ENCODE measurements around the gene RCAN2. TPM values are rescaled to one million over a fixed set of nuclear protein-coding genes. Genes with fewer than 3 reads are reported as not detected.

The RCAN2 gene
- total and polyA plus RNA-seq, 2 experiments from 2014 or later: 6.0 to 9.3 TPM

GRCh38 chr6:46473881-46474280, 17.4 kb downstream of the RCAN2 start:
- TF ChIP-seq EZH2 (IDR thresholded peaks at IDR 0.05; ENCODE audit: low read depth, unreplicated experiment): no peak
- TF ChIP-seq POLR2AphosphoS5 (IDR thresholded peaks at IDR 0.05; ENCODE audit: low read depth): no peak
- no peak for TF ChIP-seq EZH2phosphoT487 (IDR thresholded peaks at IDR 0.05; ENCODE audit: unreplicated experiment)
- no peak for TF ChIP-seq CREB1 (CRISPR knock-in tag; IDR thresholded peaks at IDR 0.05; ENCODE audit: low read depth)
- TF ChIP-seq, protein P1, sequence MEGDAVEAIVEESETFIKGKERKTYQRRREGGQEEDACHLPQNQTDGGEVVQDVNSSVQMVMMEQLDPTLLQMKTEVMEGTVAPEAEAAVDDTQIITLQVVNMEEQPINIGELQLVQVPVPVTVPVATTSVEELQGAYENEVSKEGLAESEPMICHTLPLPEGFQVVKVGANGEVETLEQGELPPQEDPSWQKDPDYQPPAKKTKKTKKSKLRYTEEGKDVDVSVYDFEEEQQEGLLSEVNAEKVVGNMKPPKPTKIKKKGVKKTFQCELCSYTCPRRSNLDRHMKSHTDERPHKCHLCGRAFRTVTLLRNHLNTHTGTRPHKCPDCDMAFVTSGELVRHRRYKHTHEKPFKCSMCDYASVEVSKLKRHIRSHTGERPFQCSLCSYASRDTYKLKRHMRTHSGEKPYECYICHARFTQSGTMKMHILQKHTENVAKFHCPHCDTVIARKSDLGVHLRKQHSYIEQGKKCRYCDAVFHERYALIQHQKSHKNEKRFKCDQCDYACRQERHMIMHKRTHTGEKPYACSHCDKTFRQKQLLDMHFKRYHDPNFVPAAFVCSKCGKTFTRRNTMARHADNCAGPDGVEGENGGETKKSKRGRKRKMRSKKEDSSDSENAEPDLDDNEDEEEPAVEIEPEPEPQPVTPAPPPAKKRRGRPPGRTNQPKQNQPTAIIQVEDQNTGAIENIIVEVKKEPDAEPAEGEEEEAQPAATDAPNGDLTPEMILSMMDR (conservative IDR thresholded peaks at IDR 0.05; ENCODE audit: low read depth in 2 of 2): no peak
- Mint-ChIP-seq H3K9me3 (peaks cover 9% of the 10 kb centered on the region), H3K27ac (no peak overlapping the region; the same call in 1 of the 2 replicates), H3K4me3 (no peak overlapping the region), H3K27me3 (ENCODE audit: insufficient read depth, low read depth, poor library complexity) (peaks cover 3% of the 10 kb centered on the region), H3K36me3 (ENCODE audit: low read depth) (peaks cover 6% of the 10 kb centered on the region; the same call in 1 of the 3 replicates), H3K4me1 (peaks cover 19% of the 10 kb centered on the region)
- H4K20me1 ChIP-seq (replicated peaks; ENCODE audit: insufficient read depth): no peaks in the 10 kb centered on the region
- H3K4me3 ChIP-seq: no peak overlapping the region
- H3K79me2 ChIP-seq (replicated peaks; ENCODE audit: insufficient read depth): no peaks in the 10 kb centered on the region
- no peak for ATAC-seq
- H3K36me3 ChIP-seq (ENCODE audit: insufficient read depth): no peaks in the 10 kb centered on the region
- H2AFZ ChIP-seq: no peak overlapping the region
- no peaks in the 10 kb centered on the region for H3F3A ChIP-seq (replicated peaks; ENCODE audit: low read depth)
- no peak overlapping the region for H3K4me2 ChIP-seq
- no peak overlapping the region for H3K27ac ChIP-seq (ENCODE audit: low read depth)
- no peaks in the 10 kb centered on the region for H3K27me3 ChIP-seq (ENCODE audit: insufficient read depth)
- H3K9me2 ChIP-seq (ENCODE audit: insufficient read depth): peaks cover 17% of the 10 kb centered on the region
- peaks cover 5% of the 10 kb centered on the region; the same call in 1 of the 2 replicates for H3K4me1 ChIP-seq (ENCODE audit: insufficient read depth)
- DNase-seq (ENCODE audit: low spot score): no peak

GRCh38 chr6:46472243-46472642, 19.0 kb downstream of the RCAN2 start:
- Histone ChIP-seq H3K9me2 (ENCODE audit: insufficient read depth) (peaks cover 17% of the 10 kb centered on the region), H3K36me3 (ENCODE audit: insufficient read depth) (no peaks in the 10 kb centered on the region), H3K4me2 (no peak overlapping the region), H3K27me3 (ENCODE audit: insufficient read depth) (no peaks in the 10 kb centered on the region), H3F3A (replicated peaks; ENCODE audit: low read depth) (no peaks in the 10 kb centered on the region), H3K79me2 (replicated peaks; ENCODE audit: insufficient read depth) (no peaks in the 10 kb centered on the region), H3K27ac (ENCODE audit: low read depth) (no peak overlapping the region), H2AFZ (no peak overlapping the region), H3K4me1 (ENCODE audit: insufficient read depth) (peaks cover 12% of the 10 kb centered on the region; the same call in 1 of the 2 replicates), H3K4me3 (no peak overlapping the region), H4K20me1 (replicated peaks; ENCODE audit: insufficient read depth) (no peaks in the 10 kb centered on the region)
- peaks cover 3% of the 10 kb centered on the region for H3K27me3 Mint-ChIP-seq (ENCODE audit: insufficient read depth, low read depth, poor library complexity)
- H3K36me3 Mint-ChIP-seq (ENCODE audit: low read depth): peaks cover 6% of the 10 kb centered on the region; the same call in 1 of the 3 replicates
- ATAC-seq: no peak
- no peak overlapping the region for H3K4me3 Mint-ChIP-seq
- H3K27ac Mint-ChIP-seq: no peak overlapping the region
- H3K4me1 Mint-ChIP-seq: peaks cover 21% of the 10 kb centered on the region
- no peak for TF ChIP-seq NANOG (IDR thresholded peaks at IDR 0.05; ENCODE audit: borderline replicate concordance)
- no peak for DNase-seq (ENCODE audit: low spot score)
- peaks cover 9% of the 10 kb centered on the region for H3K9me3 Mint-ChIP-seq

- Histone ChIP-seq H2AFZ (no peak overlapping the region), H3K27ac (ENCODE audit: low read depth) (peak overlapping the region; percentile 28; the same call in 1 of the 2 replicates), H3K4me1 (ENCODE audit: insufficient read depth) (peaks cover 25% of the 10 kb centered on the region), H3K9me2 (ENCODE audit: insufficient read depth) (peaks cover 7% of the 10 kb centered on the region; the same call in 1 of the 2 replicates), H3K79me2 (replicated peaks; ENCODE audit: insufficient read depth) (no peaks in the 10 kb centered on the region), H3K27me3 (ENCODE audit: insufficient read depth) (no peaks in the 10 kb centered on the region), H3K4me2 (0 out of 2 replicates have a peak overlapping the region, but pooled peaks have one; percentile 42), H3F3A (replicated peaks; ENCODE audit: low read depth) (no peaks in the 10 kb centered on the region), H3K36me3 (ENCODE audit: insufficient read depth) (no peaks in the 10 kb centered on the region), H3K4me3 (no peak overlapping the region), H4K20me1 (replicated peaks; ENCODE audit: insufficient read depth) (no peaks in the 10 kb centered on the region)
- Mint-ChIP-seq H3K27me3 (ENCODE audit: insufficient read depth, low read depth, poor library complexity) (peaks cover 4% of the 10 kb centered on the region), H3K4me1 (peaks cover 42% of the 10 kb centered on the region), H3K4me3 (no peak overlapping the region), H3K9me3 (peaks cover 9% of the 10 kb centered on the region), H3K27ac (peak overlapping the region; percentile 14; the same call in 1 of the 2 replicates), H3K36me3 (ENCODE audit: low read depth) (peaks cover 6% of the 10 kb centered on the region; the same call in 1 of the 3 replicates)
- ATAC-seq: no peak
- no peak for DNase-seq (ENCODE audit: low spot score)
- TF ChIP-seq STAT1 (IDR thresholded peaks at IDR 0.05; ENCODE audit: unreplicated experiment): no peak
- TF ChIP-seq ZNF114 (CRISPR knock-in tag; IDR thresholded peaks at IDR 0.05): no peak
- TF ChIP-seq NANOG (IDR thresholded peaks at IDR 0.05; ENCODE audit: borderline replicate concordance): no peak
- no peak for TF ChIP-seq REST (IDR thresholded peaks at IDR 0.05; ENCODE audit: unreplicated experiment)
- TF ChIP-seq JUNB (IDR thresholded peaks at IDR 0.05; ENCODE audit: unreplicated experiment): no peak
- TF ChIP-seq, protein P2, sequence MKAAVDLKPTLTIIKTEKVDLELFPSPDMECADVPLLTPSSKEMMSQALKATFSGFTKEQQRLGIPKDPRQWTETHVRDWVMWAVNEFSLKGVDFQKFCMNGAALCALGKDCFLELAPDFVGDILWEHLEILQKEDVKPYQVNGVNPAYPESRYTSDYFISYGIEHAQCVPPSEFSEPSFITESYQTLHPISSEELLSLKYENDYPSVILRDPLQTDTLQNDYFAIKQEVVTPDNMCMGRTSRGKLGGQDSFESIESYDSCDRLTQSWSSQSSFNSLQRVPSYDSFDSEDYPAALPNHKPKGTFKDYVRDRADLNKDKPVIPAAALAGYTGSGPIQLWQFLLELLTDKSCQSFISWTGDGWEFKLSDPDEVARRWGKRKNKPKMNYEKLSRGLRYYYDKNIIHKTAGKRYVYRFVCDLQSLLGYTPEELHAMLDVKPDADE (IDR thresholded peaks at IDR 0.05): no peak
- no peak for TF ChIP-seq ZNF331 (CRISPR knock-in tag; IDR thresholded peaks at IDR 0.05; ENCODE audit: low read depth)
Measured at GRCh38 chr6:46469021-46469420, 22.2 kb downstream of the RCAN2 start.
